Epithelial cell of esophagus (primary cell): ENCODE results near the gene CBFA2T2.

ENCODE experiments used
- DNase-seq: peaks from one replicate; pipeline ENCODE4 v3.0.0; 2010; ENCODE audit warnings: low read depth
- H3K4me3 ChIP-seq: 2 replicates; pipeline ENCODE4 v1.5.1; 2011; ENCODE audit warnings: mild to moderate bottlenecking, low read length, control low read depth
- TF ChIP-seq, protein P1 (sequence below): IDR thresholded peaks from 2 replicates; pipeline ENCODE4 v1.5.1; 2011; ENCODE audit warnings: low read depth, mild to moderate bottlenecking, low read length, control low read depth, inconsistent platforms; ENCODE audit not compliant: insufficient read depth; ENCODE audit errors: missing control alignments

CBFA2T2 gene

GRCh38 chr20:33516882-33517281 is 27.0 kb downstream of the CBFA2T2 start:
- peak; percentile 22 for DNase-seq

DNA sequence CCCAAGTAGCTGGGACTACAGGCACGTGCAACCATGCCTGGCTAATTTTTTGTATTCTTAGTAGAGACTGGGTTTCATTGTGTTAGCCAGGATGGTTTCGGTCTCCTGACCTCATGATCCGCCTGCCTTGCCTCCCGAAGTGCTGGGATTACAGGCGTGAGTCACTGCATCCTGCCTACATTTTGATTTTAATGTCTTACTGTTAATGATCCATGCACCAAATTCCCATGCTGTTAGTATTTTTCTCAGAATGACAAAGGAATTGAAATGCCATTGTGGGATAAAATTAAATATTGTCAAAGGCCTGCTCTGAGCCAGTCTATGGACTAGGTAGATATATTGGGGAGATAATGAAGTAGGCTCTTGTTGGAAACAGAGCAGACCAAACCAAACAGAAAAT is 28.2 kb downstream of the CBFA2T2 start:
- H3K4me3 ChIP-seq: no peak overlapping the region
- TF ChIP-seq, protein P1, sequence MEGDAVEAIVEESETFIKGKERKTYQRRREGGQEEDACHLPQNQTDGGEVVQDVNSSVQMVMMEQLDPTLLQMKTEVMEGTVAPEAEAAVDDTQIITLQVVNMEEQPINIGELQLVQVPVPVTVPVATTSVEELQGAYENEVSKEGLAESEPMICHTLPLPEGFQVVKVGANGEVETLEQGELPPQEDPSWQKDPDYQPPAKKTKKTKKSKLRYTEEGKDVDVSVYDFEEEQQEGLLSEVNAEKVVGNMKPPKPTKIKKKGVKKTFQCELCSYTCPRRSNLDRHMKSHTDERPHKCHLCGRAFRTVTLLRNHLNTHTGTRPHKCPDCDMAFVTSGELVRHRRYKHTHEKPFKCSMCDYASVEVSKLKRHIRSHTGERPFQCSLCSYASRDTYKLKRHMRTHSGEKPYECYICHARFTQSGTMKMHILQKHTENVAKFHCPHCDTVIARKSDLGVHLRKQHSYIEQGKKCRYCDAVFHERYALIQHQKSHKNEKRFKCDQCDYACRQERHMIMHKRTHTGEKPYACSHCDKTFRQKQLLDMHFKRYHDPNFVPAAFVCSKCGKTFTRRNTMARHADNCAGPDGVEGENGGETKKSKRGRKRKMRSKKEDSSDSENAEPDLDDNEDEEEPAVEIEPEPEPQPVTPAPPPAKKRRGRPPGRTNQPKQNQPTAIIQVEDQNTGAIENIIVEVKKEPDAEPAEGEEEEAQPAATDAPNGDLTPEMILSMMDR: no peak
- DNase-seq: peak; percentile 80

More at GRCh38 chr20:33516882-33517281, 27.0 kb downstream of the CBFA2T2 start:
- TF ChIP-seq, protein P1: no peak
- no peak overlapping the region for H3K4me3 ChIP-seq

- TF ChIP-seq, protein P1: no peak
- no peak overlapping the region for H3K4me3 ChIP-seq
- no peak for DNase-seq
Observed at GRCh38 chr20:33521461-33521860, 31.6 kb downstream of the CBFA2T2 start.

GRCh38 chr20:33522256-33522820 is 32.4 kb downstream of the CBFA2T2 start:
- no peak overlapping the region for H3K4me3 ChIP-seq
- TF ChIP-seq, protein P1: no peak
- no peak for DNase-seq

DNA sequence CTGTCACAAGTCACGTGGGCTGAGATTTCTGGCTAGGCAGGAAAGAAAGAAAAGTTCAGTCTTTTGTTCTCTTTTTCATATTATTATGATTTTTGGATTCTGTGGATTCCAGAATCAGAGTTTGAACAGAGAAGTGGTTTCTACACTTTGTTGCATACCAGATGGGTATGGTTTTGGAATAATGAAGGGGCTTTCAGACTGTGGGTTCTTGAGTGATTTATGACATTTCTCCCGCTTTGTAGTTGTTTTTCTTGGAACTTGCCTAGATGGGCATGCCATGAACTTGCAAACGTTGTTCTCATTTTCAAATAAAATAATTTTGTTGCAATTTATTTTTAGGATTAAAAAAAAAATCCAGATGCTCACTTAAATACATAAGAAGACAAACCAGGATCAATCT is 34.4 kb downstream of the CBFA2T2 start:
- TF ChIP-seq, protein P1: no peak
- no peak for DNase-seq

GRCh38 chr20:33526769-33527168 is 36.9 kb downstream of the CBFA2T2 start:
- TF ChIP-seq, protein P1: no peak

More for the DNA sequence above, 34.4 kb downstream of the CBFA2T2 start:
- no peak overlapping the region for H3K4me3 ChIP-seq

More at GRCh38 chr20:33526769-33527168, 36.9 kb downstream of the CBFA2T2 start:
- H3K4me3 ChIP-seq: no peak overlapping the region
- DNase-seq: no peak
